GM18907 (cell line): Measurements from ENCODE around the gene ZNF652.
"Not testable (repeated sequence)": the region's sequence is repeated elsewhere in the genome, so short reads cannot be mapped to it uniquely, and the experiment has no call there.

Experiments used
- ATAC-seq: cut with Tn5 transposase; IDR thresholded peaks from one replicate; pipeline ENCODE4 v1.9.1; 2021; ENCODE audit warnings: mild to moderate bottlenecking, moderate library complexity; ENCODE audit not compliant: unreplicated experiment

Gene ZNF652

GRCh38 chr17:49387498-49388289 is 25.6 kb upstream of the ZNF652 start:
- ATAC-seq, result no peak

GRCh38 chr17:49386373-49386772 is 24.3 kb upstream of the ZNF652 start:
- ATAC-seq, result no peak

- no peak for ATAC-seq
Measured at GRCh38 chr17:49384951-49385350, 22.9 kb upstream of the ZNF652 start.

GRCh38 chr17:49383060-49383459 is 21.0 kb upstream of the ZNF652 start:
- no peak for ATAC-seq

GRCh38 chr17:49382556-49382955 is 20.5 kb upstream of the ZNF652 start:
- ATAC-seq, result no peak

- no peak for ATAC-seq
Measured at GRCh38 chr17:49381793-49382192, 19.7 kb upstream of the ZNF652 start.

- no peak for ATAC-seq
Measured at GRCh38 chr17:49381033-49381432, 19.0 kb upstream of the ZNF652 start.

- no peak for ATAC-seq
Measured at GRCh38 chr17:49379926-49380325, 17.9 kb upstream of the ZNF652 start.

- ATAC-seq, result no peak
Measured at GRCh38 chr17:49378311-49378710, 16.3 kb upstream of the ZNF652 start.

GRCh38 chr17:49375544-49375943 is 13.5 kb upstream of the ZNF652 start:
- no peak for ATAC-seq

GRCh38 chr17:49373115-49373514 is 11.1 kb upstream of the ZNF652 start:
- no peak for ATAC-seq

- no peak for ATAC-seq
Measured at GRCh38 chr17:49372425-49372824, 10.4 kb upstream of the ZNF652 start.

- ATAC-seq, result no peak
Measured at GRCh38 chr17:49370971-49371834, 9.2 kb upstream of the ZNF652 start.

- no peak for ATAC-seq
Measured at GRCh38 chr17:49369760-49370159, 7.7 kb upstream of the ZNF652 start.

- ATAC-seq, result no peak
Measured at GRCh38 chr17:49369089-49369488, 7.0 kb upstream of the ZNF652 start.

GRCh38 chr17:49365667-49366066 is 3.6 kb upstream of the ZNF652 start:
- ATAC-seq, result no peak

- ATAC-seq, result not testable (repeated sequence)
Measured at GRCh38 chr17:49365126-49365525, 3.1 kb upstream of the ZNF652 start.

- ATAC-seq, result no peak
Measured at GRCh38 chr17:49364119-49364518, 2.1 kb upstream of the ZNF652 start.

GRCh38 chr17:49363251-49363650 is 1.2 kb upstream of the ZNF652 start:
- ATAC-seq, result no peak

GRCh38 chr17:49362723-49363117 is 670 bp upstream of the ZNF652 start:
- ATAC-seq, result peak; percentile 13

- peak; percentile 33 for ATAC-seq
Measured at GRCh38 chr17:49361129-49361901, 735 bp downstream of the ZNF652 start.
